B cell (primary cell): ENCODE measurements around the gene SPAG7. TPM values are rescaled to one million over a fixed set of nuclear protein-coding genes. Genes with fewer than 3 reads are reported as not detected.
A peak's percentile ranks its signal among the peaks of the same experiment; 100 is the strongest.

ENCODE experiments used
- ATAC-seq: fragments of 200-7000 bp; cut with Tn5 transposase; one replicate; pipeline ENCODE4 v1.10.0; 2021; ENCODE audit warnings: low read depth, mild to moderate bottlenecking, moderate number of reproducible peaks, moderate library complexity
- CTCF ChIA-PET: fragments of 350-600 bp; sonication (Branson Sonifier 250); formaldehyde crosslinking; loops from one replicate; lab custom pipeline; 2021; ENCODE audit warnings: antibody characterized with exemption, inconsistent platforms; lab: Charles Lee
- POLR2A ChIA-PET: fragments of 350-600 bp; sonication (Branson Sonifier 250); formaldehyde crosslinking; loops from one replicate; lab custom pipeline; 2021; ENCODE audit warnings: antibody characterized with exemption; lab: Charles Lee
- DNase-seq: peaks from one replicate; pipeline ENCODE4 v3.0.0; 2013
- H2AFZ ChIP-seq: 2 replicates; pipeline ENCODE4 v1.6.1; 2012; ENCODE audit warnings: mild to moderate bottlenecking, low read depth, low read length; ENCODE audit not compliant: insufficient read depth, poor library complexity, severe bottlenecking
- H3K27ac ChIP-seq, 2 donors: 1 replicate in 1 of 2; 2 replicates in 1 of 2; pipeline ENCODE4 v1.5.1; 2012 to 2013; ENCODE audit warnings: low read length in 2 of 2, mild to moderate bottlenecking in 2 of 2, moderate library complexity in 1 of 2
- H3K27me3 ChIP-seq, 4 experiments: fragments of 200-600 bp in 1 of 4; sonication (generic) in 1 of 4; replicated peaks in 1 of 4; 1 replicate in 2 of 4; 2 replicates in 2 of 4; pipeline versions ENCODE4 v1.6.1 to v1.7.0; 2013 to 2016; ENCODE audit warnings: low read length in 3 of 4, mild to moderate bottlenecking in 2 of 4, mixed read lengths in 1 of 4, moderate library complexity in 1 of 4; ENCODE audit not compliant: insufficient read depth in 4 of 4, control insufficient read depth in 3 of 4; ENCODE audit errors: control extremely low read depth in 1 of 4
- H3K36me3 ChIP-seq, 2 experiments: replicated peaks in 1 of 2; 1 replicate in 1 of 2; 2 replicates in 1 of 2; pipeline versions ENCODE4 v1.6.1 to v1.7.1; 2013; ENCODE audit warnings: low read length in 1 of 2; ENCODE audit not compliant: insufficient read depth in 2 of 2, control insufficient read depth in 1 of 2; ENCODE audit errors: control extremely low read depth in 1 of 2, extremely low read depth in 1 of 2
- H3K4me1 ChIP-seq, 2 donors: fragments of 200-600 bp in 1 of 2; sonication (generic) in 1 of 2; 1 replicate in 1 of 2; 2 replicates in 1 of 2; pipeline versions ENCODE4 v1.5.1 to v1.6.1; 2013 to 2017; ENCODE audit warnings: low read length in 2 of 2; ENCODE audit not compliant: control insufficient read depth in 2 of 2, insufficient read depth in 2 of 2
- H3K4me2 ChIP-seq: replicated peaks from 2 replicates; pipeline ENCODE3; 2012; ENCODE audit warnings: mild to moderate bottlenecking, low read depth, low read length; ENCODE audit not compliant: poor library complexity, severe bottlenecking
- H3K4me3 ChIP-seq, 5 experiments: fragments of 200-600 bp in 1 of 5; sonication (generic) in 1 of 5; 1 replicate in 3 of 5; 2 replicates in 2 of 5; pipeline versions ENCODE4 v1.5.1 to v1.7.0; 2011 to 2016; ENCODE audit warnings: low read length in 4 of 5, mild to moderate bottlenecking in 4 of 5, low read depth in 2 of 5, control low read depth in 1 of 5, moderate library complexity in 1 of 5; ENCODE audit not compliant: insufficient read depth in 1 of 5; ENCODE audit errors: control extremely low read depth in 1 of 5, extremely low read depth in 1 of 5
- H3K79me2 ChIP-seq: fragments of 200-600 bp; sonication (generic); one replicate; pipeline ENCODE4 v1.6.0; 2016; ENCODE audit warnings: low read length; ENCODE audit not compliant: control insufficient read depth, insufficient read depth
- H3K9ac ChIP-seq: fragments of 200-600 bp; sonication (generic); 2 replicates; pipeline ENCODE4 v1.6.1; 2017; ENCODE audit warnings: mild to moderate bottlenecking, low read length, moderate library complexity
- H3K9me3 ChIP-seq, 3 donors: one replicate each; pipeline versions ENCODE4 v1.6.1 to v1.7.1; 2013; ENCODE audit warnings: low read length in 2 of 3; ENCODE audit not compliant: control insufficient read depth in 2 of 3, insufficient read depth in 1 of 3; ENCODE audit errors: control extremely low read depth in 1 of 3
- H4K20me1 ChIP-seq: 2 replicates; pipeline ENCODE4 v1.6.0; 2012; ENCODE audit warnings: mild to moderate bottlenecking, low read length; ENCODE audit not compliant: insufficient read depth, control insufficient read depth, poor library complexity, severe bottlenecking
- H3K27ac Mint-ChIP-seq: one replicate; pipeline ENCODE4 v1.8.0; 2021; ENCODE audit warnings: mixed read lengths
- H3K27me3 Mint-ChIP-seq: one replicate; pipeline ENCODE4 v1.8.0; 2021; ENCODE audit warnings: mixed read lengths
- H3K4me1 Mint-ChIP-seq: one replicate; pipeline ENCODE4 v1.8.0; 2021; ENCODE audit warnings: mixed read lengths
- H3K4me3 Mint-ChIP-seq: one replicate; pipeline ENCODE4 v1.8.0; 2021; ENCODE audit warnings: mixed read lengths
- H3K9me3 Mint-ChIP-seq: one replicate; pipeline ENCODE4 v1.8.0; 2022; ENCODE audit warnings: mixed read lengths; ENCODE audit not compliant: insufficient read depth
- CTCF ChIP-seq: fragments of 200-600 bp; IDR thresholded peaks from one replicate; pipeline ENCODE4 v1.8.0; 2022; ENCODE audit warnings: antibody characterized with exemption, mild to moderate bottlenecking
- EZH2 ChIP-seq: IDR thresholded peaks from 2 replicates; pipeline ENCODE4 v1.6.1; 2012; ENCODE audit warnings: borderline replicate concordance, low read depth, mild to moderate bottlenecking, moderate library complexity, low read length; ENCODE audit not compliant: insufficient read depth, poor library complexity, severe bottlenecking
- WGBS: methylation state at CpG from one replicate; pipeline ENCODE4 v1.1.5; 2013; ENCODE audit warnings: missing lambda C conversion rate; ENCODE audit not compliant: insufficient coverage; 5-methylcytosine and 5-hydroxymethylcytosine counted together
- intact Hi-C: fragments of 100-400 bp; cut with micrococcal nuclease; formaldehyde crosslinking; loops from one replicate; pipeline ENCODE4 v1.10.0; 2022
- polyA plus RNA-seq: library from polyadenylated mRNA; depleted of rRNA; stranded (reverse); fragments of >200 nt; gene quantifications from 2 replicates; pipeline ENCODE4 v1.2.3, GENCODE V29; 2012
- total RNA-seq, 2 donors: library from RNA; stranded (reverse); fragments of 120-200 nt in 1 of 2; gene quantifications; 1 replicate in 1 of 2; 2 replicates in 1 of 2; pipeline versions ENCODE4 v1.2.3 to v1.2.4, GENCODE V29; 2013 to 2022

The SPAG7 gene
- total and polyA plus RNA-seq, 2 donors (not counting 1 experiment from before 2014, with no cell fraction given) = 43.4 to 52.5 TPM

GRCh38 chr17:4997302-4998026, 29.8 kb upstream of the SPAG7 start, which contains the start of the genes INCA1 and KIF1C:
Gene INCA1, minus strand, starts transcription at chr17:4997522. Its CDS starts 3,085 bp downstream, at chr17:4994437.
Gene KIF1C, plus strand, starts transcription at chr17:4997950. Its CDS starts 2,297 bp downstream, at chr17:5000247.
- POLR2A ChIA-PET = interaction anchor here (0.5 to 3.1 kb wide), 8 partner anchors 9 to 85 kb away, joined by 3 to 16 read pairs (median 6); partner anchors contain the start of genes CAMTA2, PFN1, RNF167 and SLC25A11
- peaks cover 0 to 13% (median 2%) of the 10 kb centered on the region in 4 experiments for H3K27me3 ChIP-seq
- peak; percentile 95 for DNase-seq
- peak; percentile 96 for ATAC-seq
- H3K27ac Mint-ChIP-seq = peak within 1 kb of the TSS; percentile 83
- H4K20me1 ChIP-seq = peaks cover 8% of the 10 kb centered on the region
- peaks cover 22 to 26% of the 10 kb centered on the region in 2 donors for H3K4me1 ChIP-seq
- H3K27me3 Mint-ChIP-seq = no peaks in the 10 kb centered on the region
- peak within 1 kb of the TSS; percentile 85 for H3K4me3 Mint-ChIP-seq
- H3K4me2 ChIP-seq = peak within 1 kb of the TSS; percentile 97
- H3K4me3 ChIP-seq = peak within 1 kb of the TSS; percentile 34 to 73 (median 66)
- H2AFZ ChIP-seq = peak within 1 kb of the TSS; percentile 91
- H3K36me3 ChIP-seq = no peaks in the 10 kb centered on the region
- intact Hi-C loops = loop anchor here (1.0 to 5.0 kb wide), 8 partner anchors 10 to 81 kb away; partner anchors contain the start of genes CAMTA2, PFN1, RNF167 and SLC25A11
- no peak for TF ChIP-seq CTCF
- TF ChIP-seq EZH2 = no peak
- peaks cover 21% of the 10 kb centered on the region for H3K4me1 Mint-ChIP-seq
- WGBS = under 1% methylated on average over 93 of the region's 93 CpGs
- H3K9ac ChIP-seq = peak within 1 kb of the TSS; percentile 75
- no peaks in the 10 kb centered on the region for H3K9me3 ChIP-seq
- no peaks in the 10 kb centered on the region for H3K9me3 Mint-ChIP-seq
- peak within 1 kb of the TSS in 1 of 2 donors; percentile 65 for H3K27ac ChIP-seq
- CTCF ChIA-PET = interaction anchor here (0.9 to 3.5 kb wide), 7 partner anchors 10 to 117 kb away, joined by 3 to 26 read pairs (median 4); partner anchors contain the start of genes CAMTA2, PFN1, RNF167 and SLC25A11
- H3K79me2 ChIP-seq = no peaks in the 10 kb centered on the region
